Upper lobe of left lung (tissue), 6 donors: Measurements from ENCODE around the gene TEX19. TPM values are rescaled to one million over a fixed set of nuclear protein-coding genes. Genes with fewer than 3 reads are reported as not detected.
A peak's percentile ranks its signal among the peaks of the same experiment; 100 is the strongest.

Experiments
- ATAC-seq, 2 donors: fragments of 200-7000 bp; cut with Tn5 transposase; one replicate each; pipeline ENCODE4 v1.9.1; 2022; ENCODE audit warnings: mild to moderate bottlenecking in 2 of 2, moderate library complexity in 2 of 2; ENCODE audit not compliant: low FRiP score in 2 of 2
- DNase-seq, 2 donors: peaks; one replicate each; pipeline ENCODE4 v3.0.0-alpha.2; 2019 to 2020
- H3K27ac ChIP-seq, 4 donors: fragments of 200-600 bp; sonication (generic); one replicate each; pipeline ENCODE4 v1.5.1; 2016 to 2019
- H3K27me3 ChIP-seq, 4 donors: fragments of 200-600 bp; sonication (generic); one replicate each; pipeline ENCODE4 v1.5.1; 2017 to 2019
- H3K36me3 ChIP-seq, 4 donors: fragments of 200-600 bp; sonication (generic); one replicate each; pipeline ENCODE4 v1.5.1; 2016 to 2019
- H3K4me1 ChIP-seq, 4 donors: fragments of 200-600 bp; sonication (generic); one replicate each; pipeline ENCODE4 v1.5.1; 2018 to 2019
- H3K4me3 ChIP-seq, 4 donors: fragments of 200-600 bp; sonication (generic); one replicate each; pipeline ENCODE4 v1.5.1; 2017 to 2019; ENCODE audit warnings: mild to moderate bottlenecking in 2 of 4, moderate library complexity in 1 of 4
- H3K9me3 ChIP-seq, 4 donors: fragments of 200-600 bp; sonication (generic); one replicate each; pipeline ENCODE4 v1.5.1; 2018 to 2019
- CTCF ChIP-seq, 6 experiments: fragments of 450-650 bp in 4 of 6; fragments of 200-600 bp in 2 of 6; sonication (generic) in 2 of 6; IDR thresholded peaks; one replicate each; pipeline ENCODE4 v1.5.1; 2016 to 2019; ENCODE audit warnings: antibody characterized with exemption in 6 of 6
- EP300 ChIP-seq, 4 donors: sonication (generic); formaldehyde crosslinking; IDR thresholded peaks; one replicate each; pipeline ENCODE4 v1.5.1; 2017; ENCODE audit warnings: antibody characterized with exemption in 4 of 4, control low read depth in 2 of 4
- POLR2A ChIP-seq, 4 donors: fragments of 450-650 bp; IDR thresholded peaks; one replicate each; pipeline ENCODE4 v1.5.1; 2016 to 2017; ENCODE audit warnings: antibody characterized with exemption in 4 of 4, mild to moderate bottlenecking in 2 of 4
- POLR2AphosphoS5 ChIP-seq, 2 donors: sonication (generic); formaldehyde crosslinking; IDR thresholded peaks; one replicate each; pipeline ENCODE4 v1.5.1; 2017; ENCODE audit warnings: antibody characterized with exemption in 2 of 2
- WGBS, 2 donors: methylation state at CpG; one replicate each; pipeline ENCODE4 v1.1.5; 2017 to 2018; 5-methylcytosine and 5-hydroxymethylcytosine counted together
- total RNA-seq, 6 donors: library from RNA; depleted of rRNA in 4 of 6; stranded (reverse); fragments of >200 nt in 4 of 6; gene quantifications; one replicate each; pipeline versions ENCODE4 v1.1.0 to v1.2.1, GENCODE V29; 2016 to 2021
- donor health status: DM: no; HTN: no; CAD: no; lungs with moderate emphysema.
- donor health status: DM: no; HTN: yes; CAD: no; lungs with severe emphysema.

Gene TEX19
- total RNA-seq, 6 donors from 2014 or later, result not detected

GRCh38 chr17:82322526-82323453 is 36.3 kb upstream of the TEX19 start:
- Histone ChIP-seq H3K4me1 (peaks cover 4 to 11% (median 7%) of the 10 kb centered on the region in 4 donors), H3K36me3 (peaks cover 0 to 3% (median 0%) of the 10 kb centered on the region in 4 donors), H3K27ac (no peak overlapping the region), H3K9me3 (no peaks in the 10 kb centered on the region), H3K4me3 (no peak overlapping the region), H3K27me3 (no peaks in the 10 kb centered on the region)
- no peak for TF ChIP-seq POLR2AphosphoS5 (IDR thresholded peaks at IDR 0.05)
- TF ChIP-seq CTCF (IDR thresholded peaks at IDR 0.05), result no peak
- TF ChIP-seq EP300 (IDR thresholded peaks at IDR 0.05), result no peak
- no peak for TF ChIP-seq POLR2A (IDR thresholded peaks at IDR 0.05)
- DNase-seq, result peak in 1 of 2 donors; percentile 68
- WGBS, 2 donors, result 88 to 89% methylated on average over 11 to 28 of the region's 28 CpGs
- no peak for ATAC-seq

DNA sequence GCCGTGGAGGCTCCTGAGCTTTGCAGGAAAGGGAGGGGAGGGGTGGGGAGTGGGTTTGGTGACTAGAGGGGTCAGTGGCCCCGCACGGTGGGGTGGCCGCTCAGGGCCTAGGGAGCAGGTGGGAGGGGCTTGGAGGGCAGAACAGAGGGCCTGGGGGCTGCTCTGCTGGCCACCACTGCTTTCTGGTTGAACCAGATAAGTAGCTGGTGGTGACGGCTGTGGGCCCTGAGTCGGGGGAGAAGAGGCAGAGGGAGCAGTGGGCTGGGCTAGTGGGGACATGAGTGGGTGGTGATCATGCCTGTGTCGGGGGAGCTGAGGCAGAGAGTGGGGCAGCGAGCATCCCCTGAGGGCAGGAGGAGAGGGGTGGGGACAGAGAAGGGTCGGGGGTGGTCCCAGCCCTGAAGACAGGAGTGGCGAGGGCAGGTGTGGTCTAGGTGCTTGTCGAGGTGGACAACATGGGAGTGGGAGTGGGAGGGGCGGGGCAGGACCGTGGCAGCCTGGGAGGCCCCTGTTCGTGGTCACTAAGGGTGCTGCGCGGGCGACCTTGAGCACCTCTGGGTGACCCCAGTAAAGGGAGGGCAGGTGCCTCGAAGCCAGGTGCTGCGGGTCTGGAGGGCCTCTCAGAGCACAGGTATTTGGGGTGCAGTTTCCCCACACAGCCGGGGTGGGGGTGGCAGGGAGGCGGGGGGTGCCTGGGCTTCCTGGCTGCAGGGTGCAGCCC is 35.4 kb upstream of the TEX19 start:
- no peak for TF ChIP-seq EP300 (IDR thresholded peaks at IDR 0.05)
- no peak for TF ChIP-seq POLR2AphosphoS5 (IDR thresholded peaks at IDR 0.05)
- TF ChIP-seq CTCF (IDR thresholded peaks at IDR 0.05), result no peak
- no peak for TF ChIP-seq POLR2A (IDR thresholded peaks at IDR 0.05)
- Histone ChIP-seq H3K9me3 (no peaks in the 10 kb centered on the region), H3K36me3 (peaks cover 0 to 3% (median 0%) of the 10 kb centered on the region in 4 donors), H3K27me3 (no peaks in the 10 kb centered on the region), H3K4me3 (no peak overlapping the region), H3K4me1 (peaks cover 4 to 11% (median 7%) of the 10 kb centered on the region in 4 donors), H3K27ac (no peak overlapping the region)
- WGBS, 2 donors, result 68 to 75% methylated on average over 16 to 21 of the region's 21 CpGs
- no peak for ATAC-seq
- peak in 1 of 2 donors; percentile 70 for DNase-seq

- peaks cover 0 to 3% (median 0%) of the 10 kb centered on the region in 4 donors for H3K36me3 ChIP-seq
- H3K4me1 ChIP-seq, result peaks cover 4 to 11% (median 7%) of the 10 kb centered on the region in 4 donors
- 62 to 82% methylated on average over 18 to 25 of the region's 25 CpGs for WGBS, 2 donors
- peak in 1 of 2 donors; percentile 50 for DNase-seq
- TF ChIP-seq CTCF (IDR thresholded peaks at IDR 0.05) (no peak), POLR2AphosphoS5 (IDR thresholded peaks at IDR 0.05) (no peak), EP300 (IDR thresholded peaks at IDR 0.05) (no peak), POLR2A (IDR thresholded peaks at IDR 0.05) (no peak)
- no peak overlapping the region for H3K27ac ChIP-seq
- no peaks in the 10 kb centered on the region for H3K27me3 ChIP-seq
- H3K4me3 ChIP-seq, result no peak overlapping the region
- no peak for ATAC-seq
- H3K9me3 ChIP-seq, result no peaks in the 10 kb centered on the region
Measured at GRCh38 chr17:82324566-82325285, 34.3 kb upstream of the TEX19 start.

DNA sequence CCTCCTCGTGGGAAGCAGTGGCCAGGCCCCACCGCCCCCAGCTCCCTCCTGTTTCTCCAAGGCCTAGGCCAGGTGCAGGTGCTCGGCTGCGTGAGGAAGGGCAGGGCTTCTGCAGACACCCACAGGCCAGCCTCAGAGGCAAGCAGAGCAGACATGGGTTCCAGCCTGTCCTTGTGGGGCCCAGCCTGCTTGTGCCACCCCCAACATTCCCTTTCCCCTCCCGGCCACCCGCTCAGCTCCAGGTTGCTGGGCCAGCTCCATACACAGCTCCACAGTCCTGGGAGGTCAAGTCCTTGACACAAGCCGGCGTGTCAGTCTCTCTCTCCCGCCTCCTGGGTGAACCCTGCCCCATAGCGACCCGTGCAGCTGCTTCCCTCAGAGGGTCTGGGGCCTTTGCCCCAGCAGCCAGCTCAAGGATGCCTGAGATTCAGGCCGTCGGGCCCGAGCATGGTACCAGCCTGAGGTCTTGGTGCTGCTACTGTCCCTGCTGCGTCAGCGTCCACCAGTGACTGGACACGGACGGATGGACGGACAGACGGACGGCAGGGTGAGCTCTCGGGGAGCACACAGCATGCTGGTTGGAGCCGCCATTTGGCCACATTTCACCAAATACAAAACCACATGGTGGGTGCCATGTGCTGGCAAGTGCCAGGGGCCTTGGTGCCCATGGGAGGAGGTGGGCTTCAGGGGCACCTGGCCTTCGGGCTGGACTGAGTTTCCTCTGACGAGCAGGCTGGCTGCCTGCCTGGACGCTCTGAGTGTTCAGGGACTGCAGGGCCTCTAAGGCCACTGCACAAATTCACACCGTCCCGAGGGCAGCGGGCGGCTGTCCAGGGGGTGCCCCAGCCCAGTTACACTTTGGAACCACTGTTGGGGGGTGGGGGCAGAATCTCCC is 33.5 kb upstream of the TEX19 start:
- 90 to 93% methylated on average over 17 to 28 of the region's 30 CpGs for WGBS, 2 donors
- Histone ChIP-seq H3K4me3 (no peak overlapping the region), H3K36me3 (peaks cover 0 to 3% (median 0%) of the 10 kb centered on the region in 4 donors), H3K9me3 (no peaks in the 10 kb centered on the region), H3K27me3 (no peaks in the 10 kb centered on the region), H3K4me1 (peaks cover 7 to 17% (median 12%) of the 10 kb centered on the region in 4 donors), H3K27ac (no peak overlapping the region)
- ATAC-seq (no peak), DNase-seq (peak in 1 of 2 donors; percentile 65)
- TF ChIP-seq POLR2AphosphoS5 (IDR thresholded peaks at IDR 0.05) (no peak), EP300 (IDR thresholded peaks at IDR 0.05) (no peak), POLR2A (IDR thresholded peaks at IDR 0.05) (no peak), CTCF (IDR thresholded peaks at IDR 0.05) (no peak)
